Panc1 (cell line): ENCODE results near the gene FAM53B. TPM values are rescaled to one million over a fixed set of nuclear protein-coding genes. Genes with fewer than 3 reads are reported as not detected.
"Not testable (repeated sequence)": the region's sequence is repeated elsewhere in the genome, so short reads cannot be mapped to it uniquely, and the experiment has no call there.

Source experiments
- ATAC-seq: fragments of 200-7000 bp; cut with Tn5 transposase; 2 replicates; pipeline ENCODE4 v1.9.1; 2020; ENCODE audit warnings: mild to moderate bottlenecking, moderate library complexity
- BruUV-seq: library from RNA; stranded (reverse); fragments of 400-500 nt; replicated peaks from 2 replicates; lab custom pipeline; 2021; lab: Mats Ljungman, UMichigan
- CTCF ChIA-PET: fragments of 300-600 bp; sonication (Branson Sonifier 250); formaldehyde crosslinking; loops from one replicate; lab custom pipeline; 2022; ENCODE audit warnings: antibody characterized with exemption; lab: Charles Lee
- POLR2A ChIA-PET: fragments of 300-600 bp; sonication (Branson Sonifier 250); formaldehyde crosslinking; loops from one replicate; lab custom pipeline; 2022; ENCODE audit warnings: antibody characterized with exemption; lab: Charles Lee
- DNase-seq: peaks from one replicate; pipeline ENCODE4 v3.0.0-alpha.2; 2010; ENCODE audit warnings: low read depth, low spot score
- H3K27ac ChIP-seq: 2 replicates; pipeline ENCODE4 v1.5.1; 2011; ENCODE audit warnings: mild to moderate bottlenecking, low read length, inconsistent platforms
- H3K27me3 ChIP-seq: fragments of 200-500 bp; sonication (Bioruptor generic); 2 replicates; pipeline ENCODE4 v1.6.0; 2014; ENCODE audit warnings: low read length, inconsistent platforms; ENCODE audit not compliant: control insufficient read depth, insufficient read depth
- H3K36me3 ChIP-seq: fragments of 200-500 bp; sonication (Bioruptor generic); 2 replicates; pipeline ENCODE4 v1.5.1; 2014; ENCODE audit warnings: inconsistent platforms, mild to moderate bottlenecking, low read length, moderate library complexity; ENCODE audit not compliant: control insufficient read depth, insufficient read depth
- H3K4me1 ChIP-seq: 2 replicates; pipeline ENCODE4 v1.5.1; 2011; ENCODE audit warnings: inconsistent platforms, mild to moderate bottlenecking, low read length, moderate library complexity; ENCODE audit not compliant: control insufficient read depth, insufficient read depth
- H3K4me3 ChIP-seq, 2 experiments: 2 replicates each; pipeline ENCODE4 v1.5.1; 2011 to 2012; ENCODE audit warnings: low read depth in 2 of 2, low read length in 2 of 2, mild to moderate bottlenecking in 2 of 2, inconsistent platforms in 1 of 2, moderate library complexity in 1 of 2
- H3K9me3 ChIP-seq: fragments of 200-500 bp; sonication (Bioruptor generic); 2 replicates; pipeline ENCODE4 v1.5.1; 2014; ENCODE audit warnings: low read depth, mild to moderate bottlenecking, inconsistent platforms, low read length, moderate library complexity; ENCODE audit not compliant: control insufficient read depth, insufficient read depth
- CTCF ChIP-seq: fragments of 450-650 bp; IDR thresholded peaks from 2 replicates; pipeline ENCODE4 v1.5.1; 2017; ENCODE audit warnings: mild to moderate bottlenecking
- POLR2AphosphoS5 ChIP-seq: IDR thresholded peaks from 2 replicates; pipeline ENCODE4 v1.6.1; 2012; ENCODE audit warnings: mild to moderate bottlenecking, low read depth, low read length, moderate library complexity
- SIN3A ChIP-seq: IDR thresholded peaks from 2 replicates; pipeline ENCODE4 v1.6.1; 2012; ENCODE audit warnings: low read depth, mild to moderate bottlenecking, low read length, moderate library complexity, borderline replicate concordance; ENCODE audit not compliant: insufficient read depth
- TCF7L2 ChIP-seq: IDR thresholded peaks from 2 replicates; pipeline ENCODE4 v1.6.1; 2011; ENCODE audit warnings: mild to moderate bottlenecking, low read depth, low read length, inconsistent platforms
- in situ Hi-C: cut with HindIII; loops from 2 replicates; pipeline ENCODE4 v1.10.0; 2016; ENCODE audit warnings: low sequenced_read_pairs, low pct_unique_long_range_greater_than_20kb
- intact Hi-C: fragments of 100-400 bp; cut with micrococcal nuclease; formaldehyde crosslinking; loops from one replicate; pipeline ENCODE4 v1.10.0; 2022; ENCODE audit not compliant: unreplicated experiment
- total RNA-seq: library from RNA; stranded (reverse); gene quantifications from one replicate; pipeline ENCODE4 v1.2.1, GENCODE V29; 2021; ENCODE audit not compliant: unreplicated experiment
- TF ChIP-seq, protein P1 (sequence below), 2 experiments: IDR thresholded peaks; 2 replicates each; pipeline ENCODE4 v1.6.1; 2011 to 2012; ENCODE audit warnings: low read depth in 2 of 2, control low read depth in 1 of 2, low read length in 1 of 2, mild to moderate bottlenecking in 1 of 2, moderate library complexity in 1 of 2; ENCODE audit not compliant: insufficient read depth in 1 of 2

Gene FAM53B
- total RNA-seq, 1 experiment from 2014 or later = 42.5 TPM

GRCh38 chr10:124746992-124747391 is 2.8 kb upstream of the FAM53B start:
- BruUV-seq = no TSS peak
- H3K27ac ChIP-seq = no peak overlapping the region
- no peak overlapping the region for H3K4me3 ChIP-seq
- no peak for TF ChIP-seq TCF7L2
- TF ChIP-seq POLR2AphosphoS5 = no peak
- TF ChIP-seq SIN3A = no peak
- TF ChIP-seq, protein P1, sequence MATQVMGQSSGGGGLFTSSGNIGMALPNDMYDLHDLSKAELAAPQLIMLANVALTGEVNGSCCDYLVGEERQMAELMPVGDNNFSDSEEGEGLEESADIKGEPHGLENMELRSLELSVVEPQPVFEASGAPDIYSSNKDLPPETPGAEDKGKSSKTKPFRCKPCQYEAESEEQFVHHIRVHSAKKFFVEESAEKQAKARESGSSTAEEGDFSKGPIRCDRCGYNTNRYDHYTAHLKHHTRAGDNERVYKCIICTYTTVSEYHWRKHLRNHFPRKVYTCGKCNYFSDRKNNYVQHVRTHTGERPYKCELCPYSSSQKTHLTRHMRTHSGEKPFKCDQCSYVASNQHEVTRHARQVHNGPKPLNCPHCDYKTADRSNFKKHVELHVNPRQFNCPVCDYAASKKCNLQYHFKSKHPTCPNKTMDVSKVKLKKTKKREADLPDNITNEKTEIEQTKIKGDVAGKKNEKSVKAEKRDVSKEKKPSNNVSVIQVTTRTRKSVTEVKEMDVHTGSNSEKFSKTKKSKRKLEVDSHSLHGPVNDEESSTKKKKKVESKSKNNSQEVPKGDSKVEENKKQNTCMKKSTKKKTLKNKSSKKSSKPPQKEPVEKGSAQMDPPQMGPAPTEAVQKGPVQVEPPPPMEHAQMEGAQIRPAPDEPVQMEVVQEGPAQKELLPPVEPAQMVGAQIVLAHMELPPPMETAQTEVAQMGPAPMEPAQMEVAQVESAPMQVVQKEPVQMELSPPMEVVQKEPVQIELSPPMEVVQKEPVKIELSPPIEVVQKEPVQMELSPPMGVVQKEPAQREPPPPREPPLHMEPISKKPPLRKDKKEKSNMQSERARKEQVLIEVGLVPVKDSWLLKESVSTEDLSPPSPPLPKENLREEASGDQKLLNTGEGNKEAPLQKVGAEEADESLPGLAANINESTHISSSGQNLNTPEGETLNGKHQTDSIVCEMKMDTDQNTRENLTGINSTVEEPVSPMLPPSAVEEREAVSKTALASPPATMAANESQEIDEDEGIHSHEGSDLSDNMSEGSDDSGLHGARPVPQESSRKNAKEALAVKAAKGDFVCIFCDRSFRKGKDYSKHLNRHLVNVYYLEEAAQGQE (IDR thresholded peaks at IDR 0.05; ENCODE audit: insufficient read depth in 1 of 2, low read depth in 2 of 2, low read length in 1 of 2) = no peak
- no peak for TF ChIP-seq CTCF
- no peaks in the 10 kb centered on the region for H3K9me3 ChIP-seq
- H3K27me3 ChIP-seq = no peaks in the 10 kb centered on the region
- DNase-seq (no peak), ATAC-seq (no peak)
- intact Hi-C loops (no loop called here), in situ Hi-C loops (no loop called here)
- CTCF ChIA-PET = no interaction called here
- H3K4me1 ChIP-seq = peaks cover 21% of the 10 kb centered on the region
- POLR2A ChIA-PET = no interaction called here
- H3K36me3 ChIP-seq = peaks cover 15% of the 10 kb centered on the region; the same call in 1 of the 2 replicates

- CTCF ChIA-PET, intact Hi-C loops, H3K9me3 ChIP-seq, H3K27me3 ChIP-seq, H3K27ac ChIP-seq, DNase-seq, H3K4me3 ChIP-seq, POLR2A ChIA-PET, in situ Hi-C loops, BruUV-seq, ATAC-seq: not testable (repeated sequence)
- Histone ChIP-seq H3K4me1 (peaks cover 26% of the 10 kb centered on the region), H3K36me3 (peaks cover 15% of the 10 kb centered on the region; the same call in 1 of the 2 replicates)
Measured at GRCh38 chr10:124746447-124746846, 2.3 kb upstream of the FAM53B start.

- ChIA-PET POLR2A (interaction anchor here (0.7 kb wide), 1 partner anchor 53 kb away, joined by 4 read pairs; no protein-coding TSS in a partner anchor), CTCF (interaction anchor here (1.0 to 1.4 kb wide), 3 partner anchors 46 to 205 kb away, joined by 3 to 5 read pairs (median 4); partner anchors contain the start of gene ABRAXAS2)
- peaks cover 34% of the 10 kb centered on the region for H3K4me1 ChIP-seq
- peaks cover 15% of the 10 kb centered on the region; the same call in 1 of the 2 replicates for H3K36me3 ChIP-seq
- in situ Hi-C loops (no loop called here), intact Hi-C loops (no loop called here)
- no TSS peak for BruUV-seq
- TF ChIP-seq POLR2AphosphoS5 = no peak
- TF ChIP-seq CTCF = peak; percentile 55; the same call in 1 of the 2 replicates
- no peak overlapping the region for H3K4me3 ChIP-seq
- H3K27me3 ChIP-seq = no peaks in the 10 kb centered on the region
- peak; percentile 39 for DNase-seq
- peak overlapping the region; percentile 88 for H3K27ac ChIP-seq
- H3K9me3 ChIP-seq = no peaks in the 10 kb centered on the region
- no peak for ATAC-seq
Measured at GRCh38 chr10:124745673-124746072, 1.5 kb upstream of the FAM53B start.
